PFSK-1 (cell line): ENCODE data around the gene ACSF2.

Experiments used
- FOXP2 ChIP-seq: optimal IDR thresholded peaks from 2 replicates; pipeline ENCODE3; 2011; ENCODE audit warnings: borderline replicate concordance, control low read depth, inconsistent platforms; ENCODE audit not compliant: insufficient read depth; ENCODE audit errors: extremely low read length, extremely low read depth
- POLR2AphosphoS5 ChIP-seq: IDR thresholded peaks from 2 replicates; pipeline ENCODE4 v1.6.1; 2012; ENCODE audit warnings: low read depth, mild to moderate bottlenecking, control low read depth, low read length, moderate library complexity
- REST ChIP-seq, 2 experiments: IDR thresholded peaks; 2 replicates each; pipeline versions ENCODE4 v1.6.1 to v1.8.0; 2011 to 2012; ENCODE audit warnings: low read depth in 2 of 2, low read length in 2 of 2, control low read depth in 1 of 2, inconsistent platforms in 1 of 2, mild to moderate bottlenecking in 1 of 2, moderate library complexity in 1 of 2; ENCODE audit not compliant: insufficient read depth in 1 of 2
- SIN3A ChIP-seq: IDR thresholded peaks from 2 replicates; pipeline ENCODE4 v1.6.1; 2012; ENCODE audit warnings: mild to moderate bottlenecking, low read length, moderate library complexity, borderline replicate concordance; ENCODE audit not compliant: insufficient read depth
- TAF1 ChIP-seq: IDR thresholded peaks from 2 replicates; pipeline ENCODE4 v1.6.1; 2012; ENCODE audit warnings: low read length, control low read depth, borderline replicate concordance; ENCODE audit not compliant: insufficient read depth

The ACSF2 gene

GRCh38 chr17:50469671-50470305 lies 43.8 kb downstream of the ACSF2 start:
- no peak for TF ChIP-seq REST (IDR thresholded peaks at IDR 0.05; ENCODE audit: insufficient read depth in 1 of 2, low read depth in 2 of 2, low read length in 2 of 2)
- no peak for TF ChIP-seq FOXP2
- TF ChIP-seq SIN3A: no peak
- no peak for TF ChIP-seq POLR2AphosphoS5
- no peak for TF ChIP-seq TAF1

- TF ChIP-seq REST (IDR thresholded peaks at IDR 0.05; ENCODE audit: insufficient read depth in 1 of 2, low read depth in 2 of 2, low read length in 2 of 2) (no peak), TAF1 (no peak), FOXP2 (no peak), POLR2AphosphoS5 (no peak), SIN3A (no peak)
Measured at GRCh38 chr17:50470426-50470825, 44.4 kb downstream of the ACSF2 start.

- TF ChIP-seq SIN3A (no peak), POLR2AphosphoS5 (no peak), REST (IDR thresholded peaks at IDR 0.05; ENCODE audit: insufficient read depth in 1 of 2, low read depth in 2 of 2, low read length in 2 of 2) (no peak), FOXP2 (no peak), TAF1 (no peak)
Measured at GRCh38 chr17:50471009-50471905, 45.2 kb downstream of the ACSF2 start.

- TF ChIP-seq FOXP2 (no peak), POLR2AphosphoS5 (no peak), REST (IDR thresholded peaks at IDR 0.05; ENCODE audit: insufficient read depth in 1 of 2, low read depth in 2 of 2, low read length in 2 of 2) (no peak), SIN3A (no peak), TAF1 (no peak)
Measured at GRCh38 chr17:50472286-50472685, 46.3 kb downstream of the ACSF2 start.
